Keratinocyte (primary cell): ENCODE results near the gene TTC28.
"Not testable (repeated sequence)": the region's sequence is repeated elsewhere in the genome, so short reads cannot be mapped to it uniquely, and the experiment has no call there.

ENCODE experiments used
- CTCF ChIP-seq, 3 experiments: IDR thresholded peaks in 1 of 3; conservative IDR thresholded peaks in 1 of 3; optimal IDR thresholded peaks in 1 of 3; 2 replicates in 2 of 3; 3 replicates in 1 of 3; pipeline versions ENCODE3 to v1.5.1; 2011; ENCODE audit warnings: low read length in 3 of 3, mild to moderate bottlenecking in 3 of 3, moderate library complexity in 2 of 3, control low read depth in 1 of 3, inconsistent platforms in 1 of 3; ENCODE audit not compliant: insufficient read depth in 2 of 3; ENCODE audit errors: extremely low read depth in 1 of 3
- EZH2 ChIP-seq: IDR thresholded peaks from one replicate; pipeline ENCODE4 v1.6.1; 2012; ENCODE audit warnings: inconsistent platforms, mild to moderate bottlenecking, low read length, moderate library complexity

DNA sequence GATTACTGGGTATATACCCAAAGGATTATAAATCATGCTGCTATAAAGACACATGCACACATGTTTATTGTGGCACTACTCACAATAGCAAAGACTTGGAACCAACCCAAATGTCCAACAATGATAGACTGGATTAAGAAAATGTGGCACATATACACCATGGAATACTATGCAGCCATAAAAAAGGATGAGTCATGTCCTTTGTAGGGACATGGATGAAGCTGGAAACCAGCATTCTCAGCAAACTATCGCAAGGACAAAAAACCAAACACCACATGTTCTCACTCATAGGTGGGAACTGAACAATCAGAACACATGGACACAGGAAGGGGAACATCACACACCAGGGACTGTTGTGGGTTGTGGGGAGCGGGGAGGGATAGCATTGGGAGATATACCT, 510.3 kb downstream of the TTC28 start:
- TF ChIP-seq CTCF (optimal IDR thresholded peaks at IDR 0.05 in 1 of 3, IDR thresholded peaks at IDR 0.05 in 1 of 3, conservative IDR thresholded peaks at IDR 0.05 in 1 of 3; ENCODE audit: extremely low read depth in 1 of 3, insufficient read depth in 2 of 3, low read length in 3 of 3); EZH2: not testable (repeated sequence)
